ENCODE results near the gene SLC8A2. TPM values are rescaled to one million over a fixed set of nuclear protein-coding genes. Genes with fewer than 3 reads are reported as not detected.

Gene SLC8A2
- polyA plus RNA-seq, 4 donors = 0.06 to 0.25 (median 0.20) TPM; not detected in 1

DNA sequence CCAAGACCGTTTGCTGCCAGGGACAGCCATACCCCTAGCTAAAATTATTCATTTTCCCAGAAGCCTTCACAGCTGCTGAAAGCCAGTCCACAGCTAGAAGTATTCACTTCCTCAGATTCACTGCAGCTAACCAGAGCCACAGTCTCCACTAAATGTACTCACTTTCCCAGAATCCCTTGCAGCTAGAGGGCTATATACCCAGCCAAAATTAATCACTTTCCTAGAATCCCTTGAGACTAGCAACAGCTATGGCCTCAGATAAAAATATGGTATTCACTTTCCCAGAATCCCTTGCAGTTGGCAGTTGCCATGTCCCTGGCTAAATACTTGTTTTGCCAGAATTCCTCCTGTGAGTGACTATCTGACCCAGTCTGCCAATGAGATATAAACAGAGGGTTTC is 38.6 kb downstream of the SLC8A2 start:
- no peak for DNase-seq (ENCODE audit: low read depth in 4 of 4, low spot score in 3 of 4)

DNA sequence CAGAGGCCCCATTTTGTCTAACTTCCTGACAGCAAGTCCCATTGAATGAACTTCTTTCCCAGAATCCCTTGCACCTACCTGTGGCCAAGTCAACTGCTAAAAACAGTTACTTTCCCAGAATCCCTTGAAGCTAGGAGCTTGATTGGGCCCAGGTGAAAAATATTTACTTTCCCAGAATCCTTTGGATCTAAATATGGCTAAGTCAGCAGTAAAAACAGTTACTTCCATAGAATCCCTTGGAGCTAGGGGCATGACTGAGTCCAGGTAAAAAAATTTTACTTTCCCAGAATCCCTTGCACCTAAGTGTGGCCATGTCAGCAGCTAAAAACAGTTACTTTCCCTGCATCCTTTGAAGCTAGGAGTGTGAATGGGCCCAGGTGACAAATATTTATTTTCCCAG is 39.2 kb downstream of the SLC8A2 start:
- no peak for DNase-seq (ENCODE audit: low read depth in 4 of 4, low spot score in 3 of 4)

DNA sequence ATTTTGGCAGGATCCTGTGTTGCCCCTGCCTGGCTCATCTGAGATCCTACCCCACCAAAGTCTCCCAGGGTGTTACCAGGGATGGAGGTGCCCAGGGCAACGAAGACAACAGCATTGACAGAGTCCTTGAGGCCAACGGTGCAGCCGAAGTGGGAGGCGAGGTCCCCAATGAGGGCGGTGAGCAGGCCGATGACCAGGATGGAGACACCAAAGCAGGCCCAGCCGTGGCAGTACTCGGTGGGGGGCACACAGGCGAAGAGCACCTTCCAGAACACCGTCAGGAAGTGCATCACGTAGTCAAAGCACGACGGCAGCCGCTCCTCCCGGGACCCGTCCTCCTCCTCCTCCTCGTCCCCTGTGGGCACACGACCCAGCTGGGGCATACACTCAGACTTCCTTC is 39.6 kb downstream of the SLC8A2 start:
- no peak for DNase-seq (ENCODE audit: low read depth in 4 of 4, low spot score in 3 of 4)

DNA sequence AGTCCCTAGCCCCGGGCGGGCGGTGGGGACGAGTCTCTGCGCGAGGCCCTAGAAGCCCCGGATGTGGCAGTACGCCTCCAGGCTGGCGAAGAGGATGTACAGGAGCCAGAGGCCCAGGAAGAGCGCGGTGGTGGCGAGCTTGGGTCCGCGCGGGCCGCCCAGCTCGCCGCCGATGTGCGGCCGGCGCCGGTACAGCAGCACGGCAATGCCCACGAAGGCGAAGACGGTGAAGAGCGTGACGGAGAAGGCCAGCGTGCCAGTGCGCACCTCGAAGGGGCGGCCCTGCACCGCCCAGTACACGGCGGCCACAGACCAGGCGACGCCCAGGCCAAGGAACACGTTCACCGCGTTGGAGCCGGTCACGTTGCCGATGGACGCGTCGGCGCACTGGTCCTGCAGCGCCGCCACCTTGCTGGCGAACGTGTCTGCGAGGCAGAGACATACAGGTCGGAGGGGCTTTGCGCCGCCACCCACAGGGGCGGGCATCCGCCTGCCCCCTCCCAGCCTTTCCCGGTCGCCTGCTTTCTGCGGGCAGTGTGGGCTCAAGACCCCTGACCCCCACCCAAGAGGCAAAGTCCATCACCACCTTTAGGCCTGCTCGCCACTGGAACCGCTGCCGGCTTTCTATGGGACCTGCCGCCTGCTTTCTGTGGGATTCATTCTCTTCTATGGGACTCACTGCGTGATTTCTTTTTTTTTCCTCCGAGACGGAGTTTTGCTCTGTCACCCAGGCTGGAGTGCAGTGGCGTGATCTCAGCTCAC is 41.5 kb downstream of the SLC8A2 start:
- no peak for DNase-seq (ENCODE audit: low read depth in 4 of 4, low spot score in 3 of 4)

DNA sequence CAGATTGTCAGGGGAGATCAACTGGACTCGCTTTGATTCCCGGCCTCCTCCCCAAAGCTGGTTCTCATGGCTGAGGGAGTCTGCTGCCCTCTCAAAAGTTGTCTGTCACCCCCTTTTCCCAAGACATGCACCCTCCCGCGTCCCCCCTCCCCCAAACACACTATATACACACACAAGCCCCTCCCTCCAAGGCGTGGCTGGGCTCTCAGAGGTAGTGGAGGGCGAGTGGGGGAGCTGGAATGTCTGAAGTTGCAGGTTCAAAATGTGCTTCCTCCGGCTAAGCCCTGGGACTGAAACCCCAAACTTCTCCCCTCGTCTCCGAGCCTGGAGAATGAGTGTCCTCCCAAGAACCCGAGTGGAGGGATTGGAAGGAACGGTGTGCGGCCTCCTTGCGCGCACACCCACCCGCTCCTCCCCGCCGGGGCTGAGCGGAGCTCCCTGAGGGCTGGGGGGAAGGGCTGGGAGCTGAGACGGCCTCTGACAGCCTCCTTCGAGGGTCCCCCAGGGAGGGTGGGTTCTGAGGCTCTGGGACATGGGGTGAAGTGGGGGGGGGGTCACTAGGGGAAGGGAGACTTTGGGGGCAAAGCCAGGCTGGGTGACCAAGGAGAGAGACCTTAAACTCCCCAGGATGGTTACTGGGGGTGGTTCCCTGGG is 42.4 kb downstream of the SLC8A2 start:
- DNase-seq (ENCODE audit: low read depth in 4 of 4, low spot score in 3 of 4) = no peak

DNA sequence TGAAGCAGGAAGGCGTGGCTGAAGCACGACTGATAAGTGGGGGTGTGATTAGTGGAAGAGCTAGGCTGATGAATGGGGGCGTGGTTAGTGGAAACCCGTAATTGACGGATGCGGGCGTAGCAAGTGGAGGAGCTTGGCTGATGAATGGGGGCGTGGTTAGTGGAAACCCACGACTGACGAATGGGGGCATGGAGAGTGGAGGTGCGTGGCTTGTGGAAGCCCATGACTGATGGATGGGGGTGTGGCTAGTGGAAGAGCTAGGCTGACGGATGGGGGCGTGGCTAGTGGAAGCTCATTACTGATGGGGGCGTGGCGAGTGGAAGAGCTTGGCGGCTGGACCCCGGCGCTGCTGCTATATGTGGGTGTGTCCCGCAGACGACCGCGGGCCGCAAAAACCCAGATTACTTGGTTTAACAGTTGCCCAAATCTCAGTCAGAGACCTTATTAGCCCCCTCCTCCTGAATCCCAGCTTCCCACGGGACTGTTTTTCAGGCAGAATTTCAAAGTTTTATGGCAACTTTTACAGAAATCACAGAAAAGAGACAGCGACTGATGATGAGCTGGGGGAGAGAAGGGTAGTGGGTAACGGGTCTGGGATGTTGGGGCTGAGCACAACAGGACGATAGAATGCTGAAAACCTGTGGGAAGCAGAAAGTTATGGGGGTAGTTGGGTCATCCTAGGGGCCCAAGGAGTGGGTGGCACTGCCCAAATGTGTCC is 43.4 kb downstream of the SLC8A2 start:
- DNase-seq (ENCODE audit: low read depth in 4 of 4, low spot score in 3 of 4) = peak in 3 of 4 donors; percentile 68 to 82 (median 78)

DNA sequence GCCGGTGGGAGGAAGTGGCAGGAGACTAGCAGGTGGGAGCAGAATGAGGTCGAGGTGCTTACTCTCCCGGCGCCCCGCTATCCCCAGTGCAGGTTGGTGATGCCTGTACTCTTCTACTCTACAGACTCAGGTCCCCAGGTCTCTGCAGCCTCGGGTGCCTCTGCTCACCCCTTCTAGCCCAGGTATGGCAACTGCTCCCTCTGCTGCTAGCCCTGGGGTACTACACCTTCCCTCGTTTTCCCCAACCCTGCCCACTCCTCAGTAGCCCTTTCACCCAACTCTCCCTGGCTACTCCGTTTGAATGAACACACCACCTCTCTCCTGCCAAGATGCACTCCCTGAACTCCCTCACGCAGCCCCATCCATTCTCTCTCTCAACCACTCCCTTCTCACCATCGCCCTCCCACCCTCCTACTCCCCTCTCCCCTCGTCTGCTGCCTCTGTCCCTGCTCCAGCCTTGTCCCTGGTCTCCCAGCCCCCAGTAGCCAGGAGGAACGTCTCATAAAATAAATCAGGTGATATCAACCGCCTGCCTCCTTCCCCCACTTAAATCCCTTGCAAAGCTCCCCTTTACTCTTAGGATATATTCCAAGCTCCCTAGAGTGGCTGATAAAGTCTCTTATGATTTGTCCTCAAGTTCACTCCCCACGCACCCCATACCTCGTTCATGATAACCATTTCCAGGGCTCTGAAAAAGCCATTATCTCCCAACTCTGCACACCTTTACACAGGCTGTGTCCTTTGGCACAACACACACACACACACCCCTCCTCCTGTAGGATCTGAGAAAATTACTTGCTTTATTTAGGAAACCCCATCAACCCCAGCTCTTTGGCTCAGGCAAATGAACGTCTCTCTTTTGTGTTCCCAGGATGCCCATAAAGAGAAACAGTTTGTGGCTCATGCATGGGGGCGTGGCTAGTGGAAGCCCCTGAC is 44.2 kb downstream of the SLC8A2 start:
- DNase-seq (ENCODE audit: low read depth in 4 of 4, low spot score in 3 of 4) = peak in 1 of 4 donors; percentile 44

DNA sequence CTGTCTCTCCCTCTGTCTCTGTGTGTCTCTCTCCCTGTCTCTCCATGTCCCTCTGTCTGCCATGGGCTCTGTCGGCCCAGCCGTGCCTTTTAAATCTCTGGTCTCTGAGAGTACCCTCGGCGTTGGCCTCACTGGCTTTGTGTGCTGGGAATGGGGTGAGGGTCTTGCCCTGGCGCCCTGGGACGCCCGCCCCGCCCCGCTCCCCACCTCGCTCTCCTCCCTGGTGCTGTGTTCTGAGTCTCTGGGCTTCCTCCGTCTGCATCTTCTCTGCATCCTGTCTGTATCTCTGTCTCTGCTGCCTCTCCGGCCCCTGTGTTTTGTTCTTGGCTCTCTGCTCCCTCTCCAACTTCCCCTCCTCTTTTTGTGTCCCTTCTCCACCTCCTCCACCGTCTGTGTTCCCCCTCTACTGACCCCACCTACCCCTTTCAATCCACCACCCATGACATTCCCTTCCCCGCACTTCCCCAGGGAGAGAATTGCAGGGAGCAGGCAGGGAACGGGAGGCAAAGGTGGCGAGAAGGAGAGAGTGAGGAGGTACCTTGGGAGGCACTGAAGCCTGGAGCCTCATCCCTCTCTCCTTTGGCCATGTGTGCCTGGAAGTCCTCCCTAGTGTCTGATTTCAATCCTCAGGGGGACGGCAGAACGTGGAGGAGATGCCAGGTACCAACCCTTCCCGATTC is 48.4 kb downstream of the SLC8A2 start:
- DNase-seq (ENCODE audit: low read depth in 4 of 4, low spot score in 3 of 4) = no peak

DNA sequence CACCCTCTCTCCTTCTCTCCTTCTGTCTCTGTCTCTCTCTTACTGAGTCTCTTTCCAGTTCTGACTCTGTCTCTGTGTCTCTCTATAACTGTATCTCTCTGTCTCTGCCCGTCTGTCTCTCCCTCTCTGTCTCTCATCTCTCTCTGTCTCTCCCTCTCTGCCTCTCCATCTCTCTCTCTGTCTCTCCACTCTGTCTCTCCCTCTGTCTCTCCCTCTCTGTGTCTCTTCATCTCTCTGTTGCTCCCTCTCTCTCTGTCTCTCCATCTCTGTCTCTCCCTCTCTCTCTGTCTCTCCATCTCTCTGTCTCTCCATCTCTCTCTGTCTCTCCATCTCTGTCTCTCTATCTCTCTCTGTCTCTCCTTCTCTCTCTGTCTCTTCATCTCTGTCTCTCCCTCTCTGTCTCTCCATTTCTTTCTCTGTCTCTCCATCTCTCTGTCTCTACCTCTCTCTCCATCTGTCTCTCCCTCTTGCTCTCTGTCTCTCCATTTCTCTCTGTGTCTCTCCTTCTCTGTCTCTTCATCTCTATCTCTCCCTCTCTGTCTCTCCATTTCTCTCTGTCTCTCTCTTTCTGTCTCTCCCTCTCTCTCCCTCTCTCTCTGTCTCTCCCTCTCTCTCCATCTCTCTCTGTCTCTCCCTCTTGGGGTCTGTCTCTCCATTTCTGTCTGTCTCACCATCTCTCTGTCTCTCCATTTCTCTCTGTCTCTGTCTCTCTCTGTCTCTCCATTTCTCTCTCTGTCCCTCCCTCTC is 49.1 kb downstream of the SLC8A2 start:
- no peak for DNase-seq (ENCODE audit: low read depth in 4 of 4, low spot score in 3 of 4)

DNA sequence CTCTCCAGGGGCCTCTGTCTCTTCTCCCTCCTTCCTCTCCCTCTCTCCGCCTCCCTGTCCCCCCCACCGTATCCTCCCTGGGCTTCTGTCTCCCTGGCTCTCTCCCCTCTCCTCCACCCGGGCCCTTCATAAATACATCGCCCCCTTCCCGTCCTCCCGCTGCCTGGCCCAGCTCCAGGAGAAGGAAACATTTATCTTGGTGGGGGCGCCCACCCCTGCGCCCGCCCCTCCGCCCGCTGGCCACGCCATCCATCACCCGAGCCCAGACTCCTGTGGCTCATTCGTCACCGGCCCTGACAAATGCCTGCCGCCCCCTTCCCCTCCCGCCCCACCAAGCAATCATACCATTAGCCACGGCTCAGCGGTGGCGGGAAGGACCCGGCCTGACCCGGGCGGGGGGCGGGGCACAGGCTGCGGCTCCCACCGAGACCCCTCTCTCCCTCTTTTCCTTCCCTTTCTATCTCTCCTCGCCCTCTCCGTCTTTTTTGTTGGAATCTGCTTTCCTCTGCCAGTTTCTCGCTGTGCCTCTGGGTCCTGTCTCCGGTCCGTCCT is 49.8 kb downstream of the SLC8A2 start:
- peak in 1 of 4 donors; percentile 49 for DNase-seq (ENCODE audit: low read depth in 4 of 4, low spot score in 3 of 4)

DNA sequence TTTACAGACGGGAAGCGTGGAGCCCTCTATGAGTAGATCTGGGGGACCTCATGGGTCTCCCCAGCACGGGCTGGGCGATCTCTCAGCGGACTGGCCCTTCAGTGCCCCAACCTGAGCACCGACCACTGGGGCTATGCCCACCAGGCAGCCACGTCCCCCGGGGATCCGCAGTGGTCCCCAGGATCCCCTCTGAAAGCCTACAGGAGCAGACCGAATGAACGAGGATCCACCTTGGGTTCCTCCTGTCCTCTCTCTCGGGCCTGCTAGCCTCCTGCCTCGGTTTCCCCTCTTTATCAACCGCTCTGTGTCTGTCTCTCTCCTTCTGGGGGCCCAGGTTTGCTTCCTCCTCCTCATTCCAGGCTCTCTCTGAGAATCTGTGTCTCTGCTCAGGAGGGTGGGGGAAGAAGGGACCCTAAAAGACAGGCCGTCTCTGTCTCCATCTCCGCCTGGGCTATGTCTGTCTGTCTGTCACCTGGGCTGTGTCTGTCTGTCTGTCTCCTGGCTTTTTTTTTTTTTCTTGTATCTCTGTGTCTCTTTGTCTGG is 50.4 kb downstream of the SLC8A2 start:
- no peak for DNase-seq (ENCODE audit: low read depth in 4 of 4, low spot score in 3 of 4)

DNA sequence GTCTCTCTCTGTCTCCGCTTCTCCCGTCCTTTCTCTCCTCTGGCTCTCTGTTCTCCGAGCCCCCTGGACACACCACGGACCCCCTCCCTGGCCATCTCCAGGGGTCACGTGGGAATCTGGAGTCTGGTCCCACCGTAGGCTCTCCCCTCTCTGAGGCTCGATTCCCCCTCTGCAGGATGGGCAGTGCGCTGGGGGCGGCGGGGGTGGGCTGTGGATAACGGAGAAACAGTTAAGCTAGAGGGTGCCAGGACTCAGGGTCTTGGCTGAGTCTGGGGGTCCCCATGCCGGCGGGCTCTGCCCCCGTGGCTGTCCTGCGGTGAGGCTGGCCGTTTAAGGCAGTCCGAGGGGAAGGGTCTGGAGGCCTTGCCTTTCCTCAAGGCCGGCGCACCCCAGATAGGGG is 51.9 kb downstream of the SLC8A2 start:
- DNase-seq (ENCODE audit: low read depth in 4 of 4, low spot score in 3 of 4) = no peak

DNA sequence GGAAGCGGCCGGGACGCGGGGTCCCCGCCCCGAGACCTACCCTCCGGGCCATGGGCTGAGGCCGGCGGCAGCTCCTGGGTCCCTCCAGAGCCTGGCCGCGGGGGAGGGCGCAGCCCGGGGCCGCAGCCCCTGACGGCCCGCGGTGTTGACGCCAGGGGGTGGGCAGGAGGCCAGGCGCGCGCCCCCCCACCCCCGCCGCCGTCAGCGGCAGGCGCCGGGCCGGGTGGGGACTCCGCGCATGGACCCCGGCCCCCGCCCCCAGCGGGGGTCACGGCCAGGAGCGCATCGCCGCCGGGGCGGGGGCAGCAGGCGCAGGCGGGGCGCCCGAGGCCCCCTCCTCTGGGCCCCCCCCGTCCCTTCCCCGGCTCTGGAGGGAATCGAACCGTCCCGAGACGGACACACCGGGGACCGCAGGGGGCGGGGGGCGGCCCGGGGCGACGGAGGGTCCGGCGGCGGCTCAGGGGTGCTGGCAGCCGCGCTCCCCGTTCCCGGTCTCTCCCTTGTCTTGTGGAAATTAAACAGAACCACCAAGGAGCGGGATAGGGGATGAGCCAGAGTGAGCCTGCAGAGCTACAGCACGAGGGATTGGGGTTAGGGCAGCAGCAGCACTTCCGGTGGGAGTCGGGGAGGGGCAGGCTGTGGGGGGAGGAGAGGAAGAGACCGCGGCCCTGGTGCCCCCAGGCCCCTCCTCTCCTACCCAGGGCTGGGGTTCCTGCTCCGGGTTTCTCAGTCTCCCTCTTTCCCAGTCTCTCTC is 52.5 kb downstream of the SLC8A2 start, which contains the start of gene MEIS3:
MEIS3 (minus strand) TSS at position 498 of the 754 bp plus-strand sequence; CDS start at position 52, 446 bp downstream.
- DNase-seq (ENCODE audit: low read depth in 4 of 4, low spot score in 3 of 4) = no peak

DNA sequence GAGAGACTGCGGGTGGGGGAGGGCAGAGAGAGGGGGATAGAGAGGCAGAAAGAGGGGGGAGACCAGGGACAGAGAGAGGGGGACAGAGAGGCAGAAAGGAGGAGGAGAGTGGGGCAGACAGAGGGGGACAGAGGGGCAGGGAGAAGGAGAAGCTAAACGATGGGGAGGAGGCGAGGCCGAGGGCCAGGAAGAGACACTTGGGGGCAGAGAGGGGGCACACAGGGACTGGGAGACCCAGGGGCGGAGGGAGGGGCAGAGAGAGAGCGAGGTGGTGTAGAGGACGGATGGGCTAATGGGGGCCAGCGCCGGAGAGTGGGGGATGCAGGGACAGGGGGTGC is 53.0 kb downstream of the SLC8A2 start:
- no peak for DNase-seq (ENCODE audit: low read depth in 4 of 4, low spot score in 3 of 4)

DNA sequence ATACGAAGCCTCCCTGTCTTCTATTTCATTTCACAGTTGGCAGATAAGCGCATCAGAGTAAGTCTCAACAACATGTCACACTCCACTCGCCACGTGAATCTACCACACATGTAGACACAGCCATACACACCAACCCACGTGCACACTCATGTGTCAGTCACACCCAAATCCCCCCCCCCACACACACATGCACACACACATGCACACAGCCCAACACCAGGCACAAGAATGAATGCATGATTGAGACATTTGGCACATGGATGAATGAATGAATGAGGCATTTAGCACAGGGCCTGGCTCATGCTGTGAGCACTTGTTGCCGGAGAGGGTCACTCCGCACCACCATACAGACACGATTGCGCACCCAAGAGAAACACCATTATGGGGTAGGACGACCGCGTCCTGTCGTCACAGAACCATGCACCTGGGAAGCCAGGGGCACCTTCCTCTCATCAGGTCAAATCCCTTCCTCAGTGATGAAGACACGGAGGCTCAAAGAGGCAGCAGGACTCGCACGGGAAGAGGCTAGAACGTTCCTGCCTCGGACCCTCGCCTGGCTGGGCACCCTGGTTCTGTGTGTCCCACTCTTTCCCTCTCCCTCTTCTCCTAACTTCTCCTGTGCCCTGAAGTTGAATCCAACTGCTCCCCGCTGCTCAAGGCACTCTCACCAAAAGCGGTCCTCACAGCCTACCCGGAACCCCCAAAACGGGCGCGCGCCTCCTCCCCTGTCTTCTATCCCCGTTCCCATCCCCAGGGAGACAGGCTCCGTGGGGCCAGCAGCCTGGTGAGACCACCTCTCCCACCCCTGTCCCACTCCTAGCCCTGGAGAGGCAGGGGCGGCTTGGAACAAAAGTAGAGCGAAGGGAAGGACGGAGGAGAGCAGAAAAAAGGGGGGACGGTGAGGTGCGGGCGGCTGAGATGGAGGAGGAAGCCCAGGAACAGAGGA is 53.7 kb downstream of the SLC8A2 start:
- no peak for DNase-seq (ENCODE audit: low read depth in 4 of 4, low spot score in 3 of 4)

DNA sequence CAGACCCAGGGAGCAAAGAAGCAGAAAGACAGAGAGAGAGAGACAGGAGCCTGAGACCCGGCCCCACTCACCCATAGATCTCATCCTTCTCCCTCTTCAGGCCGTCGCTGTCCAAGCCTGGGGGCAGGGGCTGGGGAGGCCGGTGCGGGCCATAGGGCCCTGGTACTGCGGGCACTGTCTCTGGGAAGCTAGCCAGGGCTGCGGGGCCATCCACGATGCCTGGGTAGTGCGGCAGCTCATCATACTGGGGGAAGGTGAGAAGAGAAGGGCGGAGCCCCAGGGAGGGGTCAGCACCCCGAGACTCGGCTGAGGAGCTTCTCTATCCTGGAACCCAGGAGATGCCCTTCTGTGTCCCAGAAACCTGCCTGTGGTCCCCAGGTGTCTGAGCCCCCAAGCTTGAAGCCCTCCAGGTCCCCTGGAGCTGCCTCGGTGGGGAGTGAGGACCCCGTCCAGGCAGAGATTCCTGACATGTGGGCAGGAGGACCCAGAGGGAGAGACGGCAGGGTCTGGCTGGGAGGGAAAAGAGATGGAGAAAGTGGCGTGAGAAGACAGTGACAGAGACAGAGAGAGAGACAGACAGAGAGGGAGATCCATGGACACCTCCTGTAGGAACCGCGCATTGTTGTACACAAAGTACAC is 54.5 kb downstream of the SLC8A2 start:
- DNase-seq (ENCODE audit: low read depth in 4 of 4, low spot score in 3 of 4) = no peak

All from right renal pelvis (tissue), 4 donors.